NCI-H446 treated with DMSO at 0.1 percent for 48 hours (cell line): Measurements from ENCODE around the gene CERK.

Experiments
- DNase-seq: peaks from one replicate; lab custom pipeline; 2025; lab: John Stamatoyannopoulos, UW

The CERK gene

DNA sequence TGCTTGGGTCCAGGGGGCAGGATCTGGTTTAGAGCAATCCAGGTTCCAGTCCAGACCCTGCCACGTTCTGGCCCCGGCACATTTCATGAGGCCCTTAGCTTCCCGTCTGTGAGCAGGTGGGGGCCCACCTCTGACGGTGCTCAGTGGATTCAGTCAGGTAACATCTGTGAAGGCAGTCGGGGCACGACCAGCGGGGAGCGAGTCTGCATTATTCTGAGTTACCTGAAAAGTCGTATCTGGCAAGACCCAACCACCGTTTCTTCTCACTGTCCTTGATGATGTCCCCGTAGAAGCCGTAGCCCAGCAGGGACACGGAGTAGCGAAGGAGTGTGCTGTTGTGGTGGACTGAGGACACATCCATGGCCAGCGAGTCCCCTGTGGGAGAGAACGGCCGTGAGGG, 39.0 kb downstream of the CERK start:
- DNase-seq = no peak

DNA sequence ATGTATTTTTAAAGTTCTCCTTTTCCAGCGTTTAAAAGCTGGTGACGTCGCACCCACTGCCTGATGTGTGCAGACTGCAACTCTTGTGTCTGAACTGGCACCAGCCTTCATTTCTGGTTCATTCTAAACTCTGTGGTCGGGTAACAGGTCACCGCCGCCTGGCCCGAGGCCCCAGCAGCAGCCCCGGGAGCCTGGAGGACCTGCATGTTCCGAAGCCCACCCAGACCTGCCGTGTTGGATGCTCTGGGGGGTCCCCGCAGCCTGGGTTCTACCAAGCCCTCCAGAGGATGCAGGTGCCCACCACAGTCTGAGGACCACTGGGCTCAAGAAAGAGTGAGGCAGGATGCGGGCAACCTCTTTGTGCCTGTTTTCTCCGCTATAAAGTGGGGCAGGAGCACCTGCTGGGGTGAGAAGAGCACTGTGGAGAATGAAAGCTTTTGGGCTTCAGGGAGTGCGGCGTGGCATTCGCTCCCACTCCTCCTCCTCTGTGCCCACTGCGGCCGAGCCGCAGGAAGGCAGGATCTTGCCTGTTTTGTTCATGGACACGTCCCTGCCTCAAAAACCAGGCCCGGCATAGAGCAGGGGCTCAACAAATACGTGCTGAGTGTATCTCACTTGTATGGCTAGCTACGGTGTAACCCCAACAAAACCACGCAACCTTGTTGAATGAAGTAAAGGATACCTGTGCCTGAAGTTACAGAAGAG, 40.1 kb downstream of the CERK start:
- no peak for DNase-seq

- DNase-seq = no peak
These were observed 41.4 kb downstream of the CERK start for GRCh38 chr22:46696614-46697013.

GRCh38 chr22:46696229-46696518, 41.9 kb downstream of the CERK start:
- no peak for DNase-seq

DNA sequence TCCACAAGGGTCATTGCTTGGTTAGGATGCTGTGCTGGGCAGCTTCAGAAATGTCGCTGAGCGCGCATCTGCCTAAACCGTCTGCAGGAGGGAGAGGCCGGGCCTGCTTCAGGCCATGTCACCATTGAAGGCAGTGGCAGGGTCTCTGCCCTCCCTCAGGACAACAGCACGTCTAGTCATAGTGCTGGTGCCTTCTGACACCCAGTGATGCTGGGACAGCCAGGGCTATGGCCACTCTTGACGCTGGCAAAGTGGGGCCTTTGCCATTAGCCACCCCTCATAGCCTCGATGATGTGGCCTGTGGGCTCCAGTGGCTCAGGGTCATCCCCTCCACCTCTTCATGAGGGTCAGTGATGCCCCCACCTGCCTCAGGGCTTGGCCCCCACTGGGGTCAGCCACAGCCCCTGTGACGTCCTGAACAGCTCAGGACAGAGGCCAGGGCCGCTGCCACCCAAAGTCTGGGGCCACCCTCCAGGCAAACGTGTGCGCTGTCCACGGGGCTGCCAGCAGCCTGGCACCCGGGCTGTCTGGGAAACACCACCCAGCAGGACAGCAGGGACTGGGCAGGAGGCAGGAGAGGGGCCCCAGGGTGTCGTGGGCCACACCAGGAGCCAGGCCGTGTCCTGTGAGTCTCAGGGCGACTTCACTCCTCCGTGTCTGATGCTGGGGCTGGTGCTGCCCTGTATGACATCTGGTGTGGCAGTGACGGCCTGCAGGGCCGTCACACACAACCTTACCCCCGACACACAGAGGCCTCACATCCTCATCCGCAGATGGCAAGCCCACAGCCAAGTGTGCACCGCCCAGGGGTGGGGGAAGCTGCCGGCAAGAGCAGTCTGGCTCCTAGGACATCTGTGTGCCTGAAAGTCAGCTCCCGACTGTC, 42.5 kb downstream of the CERK start:
- DNase-seq = no peak

- no peak for DNase-seq
These were observed 43.5 kb downstream of the CERK start for GRCh38 chr22:46694416-46695170.

GRCh38 chr22:46693634-46694415, 44.2 kb downstream of the CERK start:
- DNase-seq = no peak

DNA sequence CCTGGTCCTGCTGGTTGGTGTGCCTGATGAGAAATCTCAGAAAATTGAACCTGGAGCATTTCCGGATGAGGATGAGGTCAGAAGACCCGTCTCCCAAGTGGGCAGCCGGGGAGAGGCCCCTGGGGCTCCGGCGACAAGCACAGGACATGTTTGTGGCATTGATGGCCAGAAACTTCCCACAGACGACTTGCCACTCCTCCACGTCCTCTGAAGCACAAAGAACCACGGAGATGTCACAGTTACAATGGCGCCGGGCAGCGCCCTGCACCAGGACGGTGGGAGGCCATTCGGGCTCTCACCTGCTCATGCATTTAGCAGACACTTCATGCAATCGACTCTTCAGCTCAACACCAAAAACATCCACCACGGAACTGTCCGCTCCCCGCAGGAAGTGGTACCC, 46.5 kb downstream of the CERK start:
- no peak for DNase-seq

DNA sequence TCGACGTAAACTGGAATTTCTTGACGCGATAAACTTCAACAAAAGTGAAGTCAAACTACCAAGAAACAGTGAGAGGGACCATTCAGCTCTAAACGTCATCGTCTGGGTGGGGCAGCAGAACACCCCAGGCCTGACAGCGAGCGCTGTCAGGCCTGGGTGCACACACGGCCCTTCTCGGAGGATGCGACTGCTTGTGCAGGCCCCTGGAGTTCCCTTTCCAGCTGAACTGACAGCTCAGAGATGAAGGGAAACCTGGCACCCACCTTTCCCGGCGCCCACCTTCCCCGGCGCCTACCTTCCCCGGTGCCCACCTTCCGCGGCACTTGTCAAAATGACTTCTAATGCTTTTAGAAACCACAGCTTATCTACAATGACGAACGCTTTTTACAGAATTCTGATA, 47.9 kb downstream of the CERK start:
- no peak for DNase-seq

GRCh38 chr22:46688949-46689348, 49.1 kb downstream of the CERK start:
- no peak for DNase-seq

DNA sequence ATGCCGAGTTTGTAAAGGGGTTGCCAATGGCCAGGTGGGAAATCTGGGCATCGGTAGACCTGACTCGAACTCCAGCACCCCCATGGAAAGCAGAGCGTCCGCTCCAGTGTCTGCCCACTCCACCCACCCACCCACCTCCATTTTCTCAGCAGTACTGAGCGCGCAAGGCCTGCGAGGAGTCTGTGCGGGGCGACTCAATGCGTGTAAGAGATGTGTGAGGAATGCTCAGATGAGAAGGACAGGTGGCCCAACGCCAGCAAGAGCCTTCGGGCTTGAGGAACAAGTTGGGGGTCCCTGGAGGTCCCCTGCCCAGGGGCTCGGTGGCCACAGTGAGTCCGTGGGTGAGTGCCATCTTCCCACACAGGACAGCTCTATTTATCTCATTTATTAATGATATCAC, 50.6 kb downstream of the CERK start:
- no peak for DNase-seq

DNA sequence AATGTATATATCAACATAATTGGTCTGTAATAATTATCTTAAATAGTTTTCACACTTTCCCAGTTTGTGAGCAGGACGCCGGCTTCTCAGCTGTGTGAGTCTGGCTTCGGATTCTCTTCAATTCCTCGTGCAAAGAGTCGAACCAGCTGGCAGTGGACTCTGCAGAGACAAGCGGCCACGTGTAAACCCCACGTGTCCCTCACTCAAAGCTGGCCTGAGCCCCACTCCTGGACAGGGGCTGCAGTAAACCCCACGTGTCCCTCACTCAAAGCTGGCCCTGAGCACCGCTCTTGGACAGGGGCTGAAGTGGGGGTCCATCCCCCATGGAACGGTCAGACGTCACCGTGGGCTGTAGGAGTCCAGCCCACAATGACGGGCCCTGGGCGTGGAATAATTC, 51.0 kb downstream of the CERK start:
- DNase-seq = no peak

GRCh38 chr22:46686221-46687047, 51.6 kb downstream of the CERK start:
- DNase-seq = no peak

- DNase-seq = no peak
These were observed 53.3 kb downstream of the CERK start for GRCh38 chr22:46684706-46685105.

DNA sequence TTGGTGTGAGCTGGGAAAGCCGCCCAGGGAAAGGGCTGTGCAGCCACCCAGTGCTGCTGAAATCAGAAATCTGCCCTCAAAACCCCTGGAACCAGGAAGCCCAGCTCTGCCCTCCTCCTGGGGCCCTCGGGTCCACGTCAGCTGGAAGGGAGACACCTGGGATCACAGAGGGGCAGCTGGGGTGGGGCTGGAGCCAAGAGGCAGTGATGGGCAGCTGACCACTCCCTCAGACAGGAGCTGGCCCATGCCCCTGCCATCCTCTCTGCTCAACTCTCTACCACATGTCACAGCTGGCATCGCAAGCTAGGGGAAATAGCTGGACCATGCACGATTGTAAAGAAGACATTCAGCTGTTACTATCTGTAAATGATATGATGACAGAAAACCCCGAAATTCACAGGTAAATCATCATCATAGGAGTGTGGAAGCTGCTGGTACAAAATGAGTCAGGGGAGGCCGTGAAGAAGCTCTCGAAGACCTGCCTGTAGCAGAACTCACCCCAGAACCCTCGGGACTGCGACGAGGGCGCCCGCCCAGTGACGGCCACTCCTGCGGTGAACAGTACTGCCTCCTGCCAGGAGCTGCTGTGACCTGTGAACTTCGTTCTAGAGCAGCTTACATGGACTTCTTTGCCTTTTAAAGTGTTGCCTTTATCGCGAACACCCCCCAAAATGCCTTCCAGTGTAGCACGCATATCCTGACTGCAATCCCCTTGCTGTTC, 55.9 kb downstream of the CERK start:
- DNase-seq = no peak

DNA sequence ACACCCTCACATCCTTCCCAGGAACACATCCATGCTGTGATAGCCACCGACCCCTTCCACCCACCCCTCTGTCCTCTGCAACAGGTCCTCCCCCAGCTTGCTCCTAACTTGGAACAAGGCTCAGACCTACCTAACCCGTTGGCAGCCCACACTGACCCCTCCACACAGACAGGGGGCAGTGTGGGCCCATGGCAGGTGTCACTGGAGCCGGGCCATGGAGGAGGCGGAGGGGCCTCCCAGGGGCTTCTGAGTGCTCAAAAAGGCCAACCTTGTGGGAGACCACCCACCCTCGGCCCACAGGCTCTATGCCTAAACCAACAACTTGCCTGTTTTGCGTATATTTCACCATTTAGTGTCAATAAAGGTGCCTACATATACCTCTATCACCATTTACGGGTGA, 57.0 kb downstream of the CERK start:
- DNase-seq = no peak

- no peak for DNase-seq
These were observed 58.3 kb downstream of the CERK start for GRCh38 chr22:46679706-46680269.

DNA sequence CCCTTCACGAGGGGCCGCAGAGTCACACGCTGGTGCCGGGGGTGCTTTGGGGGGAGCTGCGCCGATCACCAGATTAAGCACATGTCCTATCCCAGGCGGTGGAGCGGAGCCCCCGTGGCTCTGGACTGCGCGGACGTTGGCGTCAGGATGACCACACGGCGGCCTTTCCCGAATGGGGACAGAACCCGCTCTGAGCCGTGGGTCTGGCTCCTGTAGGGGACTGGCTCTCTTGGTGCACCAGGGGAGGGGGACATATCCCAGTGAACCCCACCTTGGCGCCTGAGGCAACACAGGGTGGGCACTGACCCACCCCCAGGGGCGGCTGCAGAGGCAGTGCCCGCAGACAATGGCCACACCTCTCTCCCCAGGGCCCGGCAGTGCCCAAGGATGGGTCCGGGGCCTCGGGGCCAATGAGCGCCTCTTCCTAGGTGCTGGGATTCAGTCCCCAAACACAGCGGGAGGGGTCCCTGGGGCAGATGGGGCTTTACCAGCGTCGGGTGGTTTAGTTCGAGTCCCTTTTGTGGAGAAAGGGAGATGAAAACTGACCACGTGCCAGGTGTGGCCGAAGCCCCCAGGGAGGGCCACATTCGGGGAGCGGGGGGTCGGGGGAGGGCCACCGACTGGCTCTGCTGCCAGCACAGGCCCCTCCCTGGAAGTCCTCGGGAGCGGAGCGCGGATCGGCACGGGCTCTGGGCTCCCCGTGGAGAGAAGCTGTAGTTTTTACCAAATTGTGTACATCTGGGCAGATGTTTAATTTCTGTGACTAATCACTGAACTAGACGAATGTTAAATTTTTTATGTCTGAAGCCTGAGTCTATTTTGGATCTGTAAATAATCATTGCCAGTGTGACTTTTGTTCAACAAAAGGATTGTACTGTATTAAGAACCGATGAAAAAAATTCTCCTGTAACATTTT, 59.0 kb downstream of the CERK start:
- DNase-seq = no peak

DNA sequence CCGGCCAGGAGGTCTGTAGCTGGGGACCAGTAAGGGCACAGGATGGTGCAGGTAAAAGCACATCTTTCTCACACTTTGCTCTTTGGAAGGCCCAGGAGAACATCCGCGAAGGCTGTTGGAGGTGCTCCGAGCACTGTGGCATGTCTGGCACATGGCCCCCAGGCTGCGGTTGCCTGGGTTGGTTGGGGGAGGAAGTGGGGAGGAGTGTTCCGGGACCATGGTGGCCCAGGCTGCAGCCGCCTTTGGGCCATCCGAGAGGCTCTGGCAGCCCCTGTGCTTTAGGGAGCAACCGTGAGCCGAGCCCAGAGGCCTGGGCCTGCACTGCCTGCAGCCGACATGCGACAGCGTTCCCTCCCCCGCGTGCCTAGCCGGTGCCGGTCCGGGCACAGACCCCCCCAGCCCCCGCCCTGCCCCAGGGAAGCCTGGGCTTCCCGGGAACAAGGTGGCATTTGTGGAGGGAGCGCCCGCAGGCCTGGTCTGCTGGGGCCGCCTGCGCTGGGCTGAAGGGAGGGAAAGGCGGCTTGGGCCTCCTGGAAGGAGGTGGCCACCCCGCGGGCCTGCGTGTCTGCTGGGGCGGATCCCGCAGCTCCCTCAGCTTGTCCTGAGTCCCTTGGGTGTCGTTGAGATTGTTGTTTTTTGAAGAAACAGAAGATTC, 59.9 kb downstream of the CERK start:
- no peak for DNase-seq
